PC-3 (cell line): Measurements from ENCODE around the gene CA6. TPM values are rescaled to one million over a fixed set of nuclear protein-coding genes. Genes with fewer than 3 reads are reported as not detected.

ENCODE experiments used
- ATAC-seq: fragments of 200-7000 bp; cut with Tn5 transposase; 2 replicates; pipeline ENCODE4 v1.9.1; 2020; ENCODE audit warnings: mild to moderate bottlenecking, moderate library complexity
- BruUV-seq: library from RNA; stranded (reverse); fragments of 400-500 nt; replicated peaks from 2 replicates; lab custom pipeline; 2021; lab: Mats Ljungman, UMichigan
- CTCF ChIA-PET: fragments of 300-600 bp; sonication (Branson Sonifier 250); formaldehyde crosslinking; loops from one replicate; lab custom pipeline; 2022; ENCODE audit warnings: antibody characterized with exemption; lab: Charles Lee
- POLR2A ChIA-PET: fragments of 300-600 bp; sonication (Branson Sonifier 250); formaldehyde crosslinking; loops from one replicate; lab custom pipeline; 2022; ENCODE audit warnings: antibody characterized with exemption; ENCODE audit not compliant: unreplicated experiment; lab: Charles Lee
- DNase-seq: peaks from one replicate; pipeline ENCODE4 v3.0.0-alpha.2; 2015
- H2AFZ ChIP-seq: fragments of 300-600 bp; sonication (generic); 2 replicates; pipeline ENCODE4 v1.6.0; 2016; ENCODE audit warnings: antibody characterized with exemption, low read length
- H3F3A ChIP-seq: fragments of 300-600 bp; sonication (generic); one replicate; pipeline ENCODE4 v1.6.0; 2017; ENCODE audit warnings: antibody characterized with exemption, low read length, control low read depth, mild to moderate bottlenecking; ENCODE audit not compliant: unreplicated experiment
- H3K27ac ChIP-seq: fragments of 300-600 bp; sonication (generic); 2 replicates; pipeline ENCODE4 v1.5.1; 2016; ENCODE audit warnings: mild to moderate bottlenecking, low read length
- H3K27me3 ChIP-seq: fragments of 300-600 bp; sonication (generic); 2 replicates; pipeline ENCODE4 v1.6.1; 2016; ENCODE audit warnings: low read length, mixed read lengths
- H3K36me3 ChIP-seq: fragments of 300-600 bp; sonication (generic); 2 replicates; pipeline ENCODE4 v1.6.1; 2016; ENCODE audit warnings: low read depth, mixed run types, low read length, mixed read lengths
- H3K4me1 ChIP-seq: fragments of 300-600 bp; sonication (generic); 2 replicates; pipeline ENCODE4 v1.5.1; 2016; ENCODE audit warnings: low read length; ENCODE audit not compliant: insufficient read depth
- H3K4me2 ChIP-seq: fragments of 300-600 bp; sonication (generic); 2 replicates; pipeline ENCODE4 v1.6.0; 2016; ENCODE audit warnings: low read length
- H3K4me3 ChIP-seq: fragments of 300-600 bp; sonication (generic); 2 replicates; pipeline ENCODE4 v1.5.1; 2016; ENCODE audit warnings: mild to moderate bottlenecking, low read length, mixed read lengths
- H3K79me2 ChIP-seq: fragments of 300-600 bp; sonication (generic); 2 replicates; pipeline ENCODE4 v1.6.1; 2017; ENCODE audit warnings: low read length, mixed read lengths
- H3K9ac ChIP-seq: fragments of 300-600 bp; sonication (generic); 2 replicates; pipeline ENCODE4 v1.6.0; 2016; ENCODE audit warnings: mild to moderate bottlenecking, low read length
- H3K9me2 ChIP-seq: fragments of 300-600 bp; sonication (generic); replicated peaks from 2 replicates; pipeline ENCODE4 v1.6.1; 2016; ENCODE audit warnings: mixed run types, low read length, mixed read lengths
- H3K9me3 ChIP-seq: fragments of 300-600 bp; sonication (generic); 2 replicates; pipeline ENCODE4 v1.6.1; 2016; ENCODE audit warnings: low read length, mixed read lengths
- H4K20me1 ChIP-seq: fragments of 300-600 bp; sonication (generic); 2 replicates; pipeline ENCODE4 v1.6.1; 2016; ENCODE audit warnings: low read length, mixed read lengths
- CTCF ChIP-seq: fragments of 300-600 bp; sonication (generic); conservative IDR thresholded peaks from 2 replicates; pipeline ENCODE4 v1.5.1; 2017; ENCODE audit warnings: antibody characterized with exemption, low read depth, mild to moderate bottlenecking, low read length
- EZH2 ChIP-seq: fragments of 300-600 bp; sonication (generic); IDR thresholded peaks from one replicate; pipeline ENCODE4 v1.6.1; 2017; ENCODE audit warnings: antibody characterized with exemption, mild to moderate bottlenecking, low read length; ENCODE audit not compliant: unreplicated experiment
- EZH2phosphoT487 ChIP-seq: fragments of 300-600 bp; sonication (generic); IDR thresholded peaks from 2 replicates; pipeline ENCODE4 v1.6.1; 2018; ENCODE audit warnings: mild to moderate bottlenecking, antibody characterized with exemption, low read length, borderline replicate concordance
- intact Hi-C: fragments of 100-400 bp; cut with micrococcal nuclease; formaldehyde crosslinking; loops from 2 replicates; pipeline ENCODE4 v1.9.0; 2023
- total RNA-seq: library from RNA; depleted of rRNA; stranded (reverse); fragments of >200 nt; gene quantifications from 2 replicates; pipeline ENCODE4 v1.2.3, GENCODE V29; 2014

CA6 gene
- total RNA-seq, 1 experiment from 2014 or later: 0.18 TPM

GRCh38 chr1:8955406-8955805, 9.7 kb downstream of the CA6 start:
- BruUV-seq: no TSS peak
- Histone ChIP-seq H3K27me3 (no peaks in the 10 kb centered on the region), H3K9me2 (no peaks in the 10 kb centered on the region), H2AFZ (no peak overlapping the region), H3K4me2 (no peak overlapping the region), H3K9ac (no peak overlapping the region), H3K27ac (no peak overlapping the region), H3F3A (no peaks in the 10 kb centered on the region), H3K4me3 (no peak overlapping the region), H3K79me2 (no peaks in the 10 kb centered on the region), H3K36me3 (no peaks in the 10 kb centered on the region), H3K9me3 (no peaks in the 10 kb centered on the region), H3K4me1 (no peaks in the 10 kb centered on the region), H4K20me1 (no peaks in the 10 kb centered on the region)
- DNase-seq (no peak), ATAC-seq (no peak)
- intact Hi-C loops: no loop called here
- CTCF ChIA-PET: no interaction called here
- POLR2A ChIA-PET: no interaction called here
- TF ChIP-seq CTCF (no peak), EZH2 (no peak), EZH2phosphoT487 (no peak)

- Histone ChIP-seq H4K20me1 (no peaks in the 10 kb centered on the region), H3K9me3 (no peaks in the 10 kb centered on the region), H3K4me2 (no peak overlapping the region), H3K79me2 (no peaks in the 10 kb centered on the region), H2AFZ (no peak overlapping the region), H3K9me2 (no peaks in the 10 kb centered on the region), H3K36me3 (no peaks in the 10 kb centered on the region), H3K4me3 (no peak overlapping the region), H3F3A (no peaks in the 10 kb centered on the region), H3K4me1 (no peaks in the 10 kb centered on the region), H3K27ac (no peak overlapping the region), H3K9ac (no peak overlapping the region), H3K27me3 (no peaks in the 10 kb centered on the region)
- no peak for ATAC-seq
- POLR2A ChIA-PET: no interaction called here
- TF ChIP-seq EZH2phosphoT487 (no peak), EZH2 (no peak), CTCF (no peak)
- BruUV-seq: no TSS peak
- no peak for DNase-seq
- CTCF ChIA-PET: interaction anchor here (0.7 kb wide), 1 partner anchor 32 kb away, joined by 3 read pairs; no protein-coding TSS in a partner anchor
- intact Hi-C loops: no loop called here
Observed at GRCh38 chr1:8956461-8957349, 11.0 kb downstream of the CA6 start.
